ENCODE data around the gene PKN3.
"Not testable (repeated sequence)": the region's sequence is repeated elsewhere in the genome, so short reads cannot be mapped to it uniquely, and the experiment has no call there.

Gene PKN3

GRCh38 chr9:128685636-128686489 is 16.4 kb upstream of the PKN3 start:
- peak overlapping the region; percentile 22 for H3K4me3 ChIP-seq (ENCODE audit: low read depth, low read length)
- no peak for TF ChIP-seq CTCF (conservative IDR thresholded peaks at IDR 0.05; ENCODE audit: low read depth, low read length)
- no peak for DNase-seq (ENCODE audit: low read depth)

DNA sequence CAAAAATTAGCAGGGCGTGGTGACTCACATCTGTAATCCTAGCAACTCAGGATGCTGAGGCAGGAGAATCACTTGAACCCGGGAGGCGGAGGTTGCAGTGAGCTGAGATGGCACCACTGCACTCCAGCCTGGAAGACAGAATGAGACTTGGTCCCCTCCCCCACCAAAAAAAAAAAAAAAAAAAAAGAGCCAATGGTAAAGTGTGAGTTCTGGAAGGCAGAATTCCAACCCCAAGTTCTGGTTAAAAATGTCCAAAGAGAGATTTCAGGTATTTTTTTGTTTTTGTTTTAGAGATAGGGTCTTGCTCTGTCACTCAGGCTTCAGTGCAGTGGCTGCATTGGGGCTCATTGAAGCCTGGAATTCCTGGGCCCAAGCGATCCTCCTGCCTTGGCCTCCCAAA is 14.8 kb upstream of the PKN3 start:
- TF ChIP-seq CTCF (conservative IDR thresholded peaks at IDR 0.05; ENCODE audit: low read depth, low read length), result no peak

GRCh38 chr9:128688501-128689292 is 13.6 kb upstream of the PKN3 start, which contains the start of gene SET:
SET (plus strand) TSS chr9:128689222; CDS start chr9:128689583, 361 bp downstream.
- peak within 1 kb of the TSS; percentile 80 for H3K4me3 ChIP-seq (ENCODE audit: low read depth, low read length)
- peak; percentile 92 for DNase-seq (ENCODE audit: low read depth)
- TF ChIP-seq CTCF (conservative IDR thresholded peaks at IDR 0.05; ENCODE audit: low read depth, low read length), result no peak

More for the DNA sequence above, 14.8 kb upstream of the PKN3 start:
- no peak for DNase-seq (ENCODE audit: low read depth)
- H3K4me3 ChIP-seq (ENCODE audit: low read depth, low read length), result no peak overlapping the region

DNA sequence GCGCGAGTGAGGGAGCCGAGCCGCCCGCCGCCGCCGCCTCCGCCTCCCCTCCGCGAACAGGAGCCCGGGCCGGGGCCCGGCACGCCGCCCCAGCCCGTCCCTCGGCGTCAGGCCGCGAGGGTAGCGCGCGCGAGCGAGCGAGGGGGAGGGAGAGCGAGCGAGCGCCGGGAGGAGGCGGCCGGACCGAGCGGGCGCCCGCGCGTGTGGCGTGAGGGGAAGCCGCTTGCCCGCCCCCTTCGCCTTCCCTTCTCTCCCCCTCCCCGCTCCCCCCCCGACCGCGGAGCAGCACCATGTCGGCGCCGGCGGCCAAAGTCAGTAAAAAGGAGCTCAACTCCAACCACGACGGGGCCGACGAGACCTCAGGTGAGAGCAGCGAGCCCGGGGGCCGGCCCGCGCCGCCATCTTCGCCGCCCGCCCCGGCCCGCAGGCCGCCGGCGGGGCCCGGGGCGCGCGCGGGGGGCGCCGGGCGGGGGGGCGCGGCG is 13.0 kb upstream of the PKN3 start:
- no peak for DNase-seq (ENCODE audit: low read depth)
- H3K4me3 ChIP-seq (ENCODE audit: low read depth, low read length), result peak overlapping the region; percentile 80
- no peak for TF ChIP-seq CTCF (conservative IDR thresholded peaks at IDR 0.05; ENCODE audit: low read depth, low read length)

DNA sequence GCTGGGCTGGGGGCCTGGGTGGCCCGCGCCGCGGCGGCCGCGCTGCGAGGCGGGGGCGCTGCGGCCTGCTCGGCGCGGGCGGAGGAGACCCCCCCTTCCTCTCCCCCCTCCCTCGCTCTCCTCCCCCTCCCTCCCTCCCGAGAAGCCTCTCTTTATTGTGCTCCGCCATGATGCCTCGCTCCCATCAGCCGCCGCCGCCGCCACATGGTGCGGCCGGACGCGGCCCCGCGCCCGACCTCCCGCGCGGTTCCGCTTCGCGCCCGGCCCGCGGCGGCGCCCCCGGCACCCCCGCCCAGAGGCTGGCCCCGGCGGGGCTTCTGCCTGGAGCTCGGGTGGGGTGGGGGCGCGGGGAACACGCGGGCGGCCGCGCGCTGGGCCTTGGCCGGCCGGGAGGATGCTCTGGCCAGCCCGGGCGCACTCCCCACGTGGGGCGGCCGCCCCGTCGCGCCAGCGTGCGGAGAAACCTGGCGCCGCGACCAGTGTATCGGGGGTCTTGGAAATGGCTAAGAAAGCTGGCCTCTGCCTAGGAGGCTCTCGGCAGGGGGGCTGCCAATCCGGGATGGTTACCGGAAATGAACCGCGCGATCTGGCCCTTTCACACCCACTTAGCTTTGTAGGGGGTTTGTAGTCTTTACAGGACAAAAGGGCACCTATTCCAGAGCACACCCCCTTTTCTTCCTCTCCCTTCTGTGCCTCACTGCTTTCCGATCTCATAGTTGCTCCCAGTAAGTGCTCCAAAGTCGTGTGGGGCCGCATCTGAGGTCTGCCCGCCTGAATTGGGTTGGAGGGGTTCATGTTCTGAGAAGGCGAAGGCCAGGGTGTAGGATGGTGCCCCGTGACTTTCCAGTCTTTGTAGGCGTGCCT is 12.3 kb upstream of the PKN3 start:
- DNase-seq (ENCODE audit: low read depth), result no peak
- peak overlapping the region; percentile 80 for H3K4me3 ChIP-seq (ENCODE audit: low read depth, low read length)
- no peak for TF ChIP-seq CTCF (conservative IDR thresholded peaks at IDR 0.05; ENCODE audit: low read depth, low read length)

DNA sequence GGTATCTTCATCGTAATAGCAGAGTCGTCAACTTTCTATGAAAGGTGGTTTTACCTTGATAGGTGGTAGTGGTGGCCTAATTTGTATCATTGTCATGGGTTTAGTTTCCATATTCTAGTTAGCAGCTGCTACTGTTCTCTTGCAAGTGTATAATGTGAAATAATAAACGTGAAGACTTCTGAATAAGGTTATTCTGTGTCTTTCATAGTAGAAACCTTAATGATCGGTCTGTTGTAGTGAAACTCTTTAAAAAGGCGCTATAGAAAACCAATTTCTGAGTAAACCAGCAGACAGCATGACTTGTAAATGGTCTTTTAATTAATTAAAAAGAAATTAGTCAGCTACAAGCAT is 11.6 kb upstream of the PKN3 start:
- no peak for DNase-seq (ENCODE audit: low read depth)
- TF ChIP-seq CTCF (conservative IDR thresholded peaks at IDR 0.05; ENCODE audit: low read depth, low read length), result no peak
- peak overlapping the region; percentile 80 for H3K4me3 ChIP-seq (ENCODE audit: low read depth, low read length)

DNA sequence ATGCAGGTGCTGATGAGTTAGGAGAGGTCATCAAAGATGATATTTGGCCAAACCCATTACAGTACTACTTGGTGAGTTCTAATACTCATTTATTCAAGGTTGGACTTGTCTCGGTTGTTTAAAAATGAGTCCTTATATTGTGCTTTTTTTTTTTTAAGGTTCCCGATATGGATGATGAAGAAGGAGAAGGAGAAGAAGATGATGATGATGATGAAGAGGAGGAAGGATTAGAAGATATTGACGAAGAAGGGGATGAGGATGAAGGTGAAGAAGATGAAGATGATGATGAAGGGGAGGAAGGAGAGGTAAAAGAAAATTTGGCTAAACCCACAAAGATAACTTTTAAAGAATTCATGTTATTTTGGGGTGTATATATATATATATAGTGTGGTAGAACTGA is 8.6 kb upstream of the PKN3 start:
- not testable (repeated sequence) for H3K4me3 ChIP-seq (ENCODE audit: low read depth, low read length); DNase-seq (ENCODE audit: low read depth)

Data from choroid plexus epithelial cell (primary cell).